Spleen (tissue), 11 donors: ENCODE measurements around the gene CAMK2G. TPM values are rescaled to one million over a fixed set of nuclear protein-coding genes. Genes with fewer than 3 reads are reported as not detected.

Experiments used
- DNase-seq: peaks from one replicate; pipeline ENCODE4 v3.0.0-alpha.2; 2020
- H3K27ac ChIP-seq, 8 donors: fragments of 200-600 bp; sonication (generic) in 7 of 8; 1 replicate in 4 of 8; 2 replicates in 4 of 8; pipeline versions ENCODE4 v1.5.0 to v1.8.0; 2016 to 2021; ENCODE audit warnings: inconsistent platforms in 4 of 8, mild to moderate bottlenecking in 4 of 8, moderate library complexity in 1 of 8
- H3K27me3 ChIP-seq, 7 donors: fragments of 200-600 bp; sonication (generic) in 6 of 7; replicated peaks in 1 of 7; 1 replicate in 4 of 7; 2 replicates in 3 of 7; pipeline versions ENCODE4 v1.5.0 to v1.8.0; 2016 to 2021; ENCODE audit warnings: inconsistent platforms in 3 of 7, mild to moderate bottlenecking in 1 of 7
- H3K36me3 ChIP-seq, 6 donors: fragments of 200-600 bp; sonication (generic) in 5 of 6; 1 replicate in 4 of 6; 2 replicates in 2 of 6; pipeline versions ENCODE4 v1.5.0 to v1.8.0; 2016 to 2021; ENCODE audit warnings: inconsistent platforms in 2 of 6
- H3K4me1 ChIP-seq, 6 donors: fragments of 200-600 bp; sonication (generic) in 5 of 6; 1 replicate in 3 of 6; 2 replicates in 3 of 6; pipeline versions ENCODE4 v1.5.0 to v1.8.0; 2016 to 2021; ENCODE audit warnings: inconsistent platforms in 3 of 6
- H3K4me3 ChIP-seq, 8 donors: fragments of 200-600 bp; sonication (generic) in 7 of 8; 1 replicate in 4 of 8; 2 replicates in 4 of 8; pipeline versions ENCODE4 v1.5.0 to v1.8.0; 2016 to 2021; ENCODE audit warnings: inconsistent platforms in 4 of 8, mild to moderate bottlenecking in 4 of 8, moderate library complexity in 2 of 8
- H3K9me3 ChIP-seq, 8 donors: fragments of 200-600 bp; sonication (generic) in 7 of 8; 1 replicate in 4 of 8; 2 replicates in 4 of 8; pipeline versions ENCODE4 v1.5.0 to v1.8.0; 2016 to 2021; ENCODE audit warnings: inconsistent platforms in 4 of 8
- POLR2A ChIP-seq, 3 donors: fragments of 450-650 bp; IDR thresholded peaks; one replicate each; pipeline ENCODE4 v1.5.1; 2017; ENCODE audit warnings: antibody characterized with exemption in 3 of 3, mild to moderate bottlenecking in 1 of 3
- POLR2AphosphoS5 ChIP-seq, 3 donors: sonication (generic); formaldehyde crosslinking; IDR thresholded peaks; one replicate each; pipeline ENCODE4 v1.5.1; 2017; ENCODE audit warnings: antibody characterized with exemption in 3 of 3
- WGBS, 5 donors: extraction: QIAGEN DNeasy Blood & Tissue Kit in 3 of 5; methylation state at CpG; one replicate each; pipeline versions ENCODE4 v1.1.5 to v1.1.7; 2013 to 2018; 5-methylcytosine and 5-hydroxymethylcytosine counted together
- intact Hi-C: fragments of 100-400 bp; cut with DNase I; formaldehyde crosslinking; loops from one replicate; pipeline ENCODE4 v1.15.0; 2023; ENCODE audit warnings: low total_unique reads
- polyA plus RNA-seq, 3 donors: library from polyadenylated mRNA; stranded (reverse); fragments of 200-250 nt; gene quantifications; one replicate each; pipeline ENCODE4 v1.2.1, GENCODE V29; 2013
- total RNA-seq, 7 donors: library from RNA; depleted of rRNA in 3 of 7; stranded (reverse); fragments of >200 nt in 3 of 7; fragmentation: NEBNext Ultra II Directional in 4 of 7; extraction: Animal tissue kit (Norgen Biotek cat#: 25700) in 4 of 7; gene quantifications; one replicate each; pipeline versions ENCODE4 v1.1.0 to v1.2.1, GENCODE V29; 2016 to 2021
- TF ChIP-seq, protein P1 (sequence below), 11 experiments: fragments of 200-600 bp in 7 of 11; fragments of 450-650 bp in 4 of 11; sonication (generic) in 4 of 11; IDR thresholded peaks in 8 of 11; conservative IDR thresholded peaks in 3 of 11; 1 replicate in 7 of 11; 2 replicates in 4 of 11; pipeline versions ENCODE4 v1.4.0 to v1.8.0; 2016 to 2021; ENCODE audit warnings: antibody characterized with exemption in 11 of 11, inconsistent platforms in 4 of 11, mild to moderate bottlenecking in 1 of 11
- donor health status: healthy with polysubstance abuse.
- donor health status: DM: no; HTN: no; CAD: no; lungs with moderate emphysema.
- donor health status: DM: no; HTN: no; CAD: no.
- donor health status: Bipolar disorder and iron deficiency.
- donor health status: healthy.
- donor health status: DM: no; HTN: no; CAD: no.
- donor health status: DM: yes; HTN: yes; CAD: no.

CAMK2G gene
- total and polyA plus RNA-seq, 10 donors: 10.4 to 55.2 (median 43.9) TPM

- Histone ChIP-seq H3K4me3 (no peak overlapping the region), H3K27me3 (no peaks in the 10 kb centered on the region), H3K4me1 (peaks cover 8 to 43% (median 28%) of the 10 kb centered on the region in 6 donors), H3K27ac (no peak overlapping the region), H3K36me3 (peaks cover 0 to 3% (median 0%) of the 10 kb centered on the region in 6 donors), H3K9me3 (no peaks in the 10 kb centered on the region)
- DNase-seq: no peak
- intact Hi-C loops: no loop called here
- TF ChIP-seq POLR2A (IDR thresholded peaks at IDR 0.05): no peak
- TF ChIP-seq, protein P1, sequence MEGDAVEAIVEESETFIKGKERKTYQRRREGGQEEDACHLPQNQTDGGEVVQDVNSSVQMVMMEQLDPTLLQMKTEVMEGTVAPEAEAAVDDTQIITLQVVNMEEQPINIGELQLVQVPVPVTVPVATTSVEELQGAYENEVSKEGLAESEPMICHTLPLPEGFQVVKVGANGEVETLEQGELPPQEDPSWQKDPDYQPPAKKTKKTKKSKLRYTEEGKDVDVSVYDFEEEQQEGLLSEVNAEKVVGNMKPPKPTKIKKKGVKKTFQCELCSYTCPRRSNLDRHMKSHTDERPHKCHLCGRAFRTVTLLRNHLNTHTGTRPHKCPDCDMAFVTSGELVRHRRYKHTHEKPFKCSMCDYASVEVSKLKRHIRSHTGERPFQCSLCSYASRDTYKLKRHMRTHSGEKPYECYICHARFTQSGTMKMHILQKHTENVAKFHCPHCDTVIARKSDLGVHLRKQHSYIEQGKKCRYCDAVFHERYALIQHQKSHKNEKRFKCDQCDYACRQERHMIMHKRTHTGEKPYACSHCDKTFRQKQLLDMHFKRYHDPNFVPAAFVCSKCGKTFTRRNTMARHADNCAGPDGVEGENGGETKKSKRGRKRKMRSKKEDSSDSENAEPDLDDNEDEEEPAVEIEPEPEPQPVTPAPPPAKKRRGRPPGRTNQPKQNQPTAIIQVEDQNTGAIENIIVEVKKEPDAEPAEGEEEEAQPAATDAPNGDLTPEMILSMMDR (IDR thresholded peaks at IDR 0.05 in 8 of 11, conservative IDR thresholded peaks at IDR 0.05 in 3 of 11): no peak
- TF ChIP-seq POLR2AphosphoS5 (IDR thresholded peaks at IDR 0.05): no peak
- WGBS, 5 donors: 91 to 95% (median 92%) methylated on average over 9 of the region's 9 CpGs
Measured at GRCh38 chr10:73877533-73878160, 3.3 kb upstream of the CAMK2G start.

DNA sequence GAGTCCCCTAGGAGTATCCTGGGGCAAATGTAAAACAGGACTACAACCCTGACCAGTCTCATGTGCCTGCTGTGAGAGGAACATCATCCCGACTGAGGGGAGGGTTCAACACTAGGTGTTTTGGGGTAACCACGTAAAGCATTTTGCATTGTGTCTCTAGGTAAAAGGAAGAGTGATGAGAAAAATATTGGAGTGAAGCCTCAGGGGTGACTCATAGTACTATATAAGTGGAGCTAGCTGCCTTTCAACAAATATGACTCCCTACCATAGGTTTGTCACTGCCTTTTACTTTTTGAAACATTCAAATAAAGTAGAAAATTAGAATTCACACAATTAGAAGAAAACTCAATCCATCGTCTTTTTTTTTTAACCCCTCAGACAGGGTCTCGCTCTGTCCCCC, 2.6 kb upstream of the CAMK2G start:
- Histone ChIP-seq H3K27me3 (no peaks in the 10 kb centered on the region), H3K9me3 (no peaks in the 10 kb centered on the region), H3K27ac (no peak overlapping the region), H3K4me1 (peaks cover 15 to 50% (median 35%) of the 10 kb centered on the region in 6 donors), H3K36me3 (peaks cover 0 to 10% (median 0%) of the 10 kb centered on the region in 6 donors), H3K4me3 (no peak overlapping the region)
- TF ChIP-seq, protein P1 (IDR thresholded peaks at IDR 0.05 in 8 of 11, conservative IDR thresholded peaks at IDR 0.05 in 3 of 11): no peak
- WGBS, 5 donors: 84 to 93% (median 90%) methylated on average over 4 of the region's 4 CpGs
- intact Hi-C loops: no loop called here
- DNase-seq: no peak

- Histone ChIP-seq H3K9me3 (no peaks in the 10 kb centered on the region), H3K4me3 (no peak overlapping the region), H3K4me1 (peaks cover 19 to 54% (median 38%) of the 10 kb centered on the region in 6 donors), H3K27me3 (no peaks in the 10 kb centered on the region), H3K36me3 (peaks cover 0 to 14% (median 0%) of the 10 kb centered on the region in 6 donors), H3K27ac (no peak overlapping the region)
- no peak for TF ChIP-seq POLR2AphosphoS5 (IDR thresholded peaks at IDR 0.05)
- TF ChIP-seq, protein P1 (IDR thresholded peaks at IDR 0.05 in 8 of 11, conservative IDR thresholded peaks at IDR 0.05 in 3 of 11): no peak
- TF ChIP-seq POLR2A (IDR thresholded peaks at IDR 0.05): no peak
- intact Hi-C loops: no loop called here
- DNase-seq: no peak
Measured at GRCh38 chr10:73876566-73876965, 2.2 kb upstream of the CAMK2G start.

- Histone ChIP-seq H3K9me3 (no peaks in the 10 kb centered on the region), H3K27me3 (no peaks in the 10 kb centered on the region), H3K36me3 (peaks cover 0 to 18% (median 1%) of the 10 kb centered on the region in 6 donors), H3K4me1 (peaks cover 20 to 58% (median 40%) of the 10 kb centered on the region in 6 donors), H3K4me3 (no peak overlapping the region), H3K27ac (no peak overlapping the region)
- intact Hi-C loops: no loop called here
- TF ChIP-seq, protein P1 (IDR thresholded peaks at IDR 0.05 in 8 of 11, conservative IDR thresholded peaks at IDR 0.05 in 3 of 11): no peak
- TF ChIP-seq POLR2AphosphoS5 (IDR thresholded peaks at IDR 0.05): no peak
- peak; percentile 81 for DNase-seq
- 90 to 100% (median 94%) methylated on average over 4 of the region's 4 CpGs; no CpG with 5 or more reads in 1 of the 5 donors for WGBS, 5 donors
Measured at GRCh38 chr10:73876157-73876556, 1.8 kb upstream of the CAMK2G start.
